PC-9 (cell line): ENCODE results near the gene COL4A5. TPM values are rescaled to one million over a fixed set of nuclear protein-coding genes. Genes with fewer than 3 reads are reported as not detected.

Experiments used
- BruUV-seq: library from RNA; stranded (reverse); fragments of 400-500 nt; replicated peaks from 2 replicates; lab custom pipeline; 2021; lab: Mats Ljungman, UMichigan
- CTCF ChIA-PET: fragments of 300-600 bp; sonication (Branson Sonifier 250); formaldehyde crosslinking; loops from one replicate; lab custom pipeline; 2022; ENCODE audit warnings: antibody characterized with exemption; lab: Charles Lee
- POLR2A ChIA-PET: fragments of 300-600 bp; sonication (Branson Sonifier 250); formaldehyde crosslinking; loops from one replicate; lab custom pipeline; 2022; ENCODE audit warnings: antibody characterized with exemption; ENCODE audit not compliant: unreplicated experiment; lab: Charles Lee
- DNase-seq, 2 experiments: peaks; one replicate each; pipeline versions ENCODE4 v3.0.0 to v3.0.0-alpha.2; 2015 to 2022; ENCODE audit warnings: mixed read lengths in 1 of 2
- H2AFZ ChIP-seq: fragments of 200-600 bp; sonication (generic); 2 replicates; pipeline ENCODE4 v1.8.1; 2017; ENCODE audit warnings: antibody characterized with exemption
- H3F3A ChIP-seq: fragments of 200-600 bp; sonication (generic); 2 replicates; pipeline ENCODE4 v1.8.1; 2017; ENCODE audit warnings: antibody characterized with exemption, mild to moderate bottlenecking, low read depth; ENCODE audit not compliant: insufficient read depth
- H3K27ac ChIP-seq: fragments of 200-600 bp; sonication (generic); 2 replicates; pipeline ENCODE4 v1.6.1; 2016; ENCODE audit warnings: mixed run types
- H3K27me3 ChIP-seq: fragments of 200-600 bp; sonication (generic); 2 replicates; pipeline ENCODE4 v1.6.1; 2016; ENCODE audit warnings: low read depth, mixed run types; ENCODE audit not compliant: insufficient read depth
- H3K36me3 ChIP-seq: fragments of 200-600 bp; sonication (generic); 2 replicates; pipeline ENCODE4 v1.6.1; 2016; ENCODE audit warnings: low read depth, mixed run types
- H3K4me1 ChIP-seq: fragments of 200-600 bp; sonication (generic); replicated peaks from 2 replicates; pipeline ENCODE4 v1.6.1; 2016; ENCODE audit warnings: mixed run types; ENCODE audit not compliant: insufficient read depth
- H3K4me2 ChIP-seq: fragments of 200-600 bp; sonication (generic); 2 replicates; pipeline ENCODE4 v1.6.1; 2017; ENCODE audit warnings: mixed run types
- H3K4me3 ChIP-seq: fragments of 200-600 bp; sonication (generic); 2 replicates; pipeline ENCODE4 v1.6.1; 2016; ENCODE audit warnings: mixed run types
- H3K79me2 ChIP-seq: fragments of 200-600 bp; sonication (generic); 2 replicates; pipeline ENCODE4 v1.6.1; 2017; ENCODE audit warnings: low read depth, mixed run types
- H3K9me2 ChIP-seq: fragments of 200-600 bp; sonication (generic); 2 replicates; pipeline ENCODE4 v1.8.1; 2017; ENCODE audit warnings: mild to moderate bottlenecking; ENCODE audit not compliant: insufficient read depth
- H3K9me3 ChIP-seq: fragments of 200-600 bp; sonication (generic); 2 replicates; pipeline ENCODE4 v1.8.1; 2016; ENCODE audit warnings: low read depth; ENCODE audit not compliant: insufficient read depth
- H4K20me1 ChIP-seq: fragments of 200-600 bp; sonication (generic); 2 replicates; pipeline ENCODE4 v1.8.1; 2017; ENCODE audit not compliant: insufficient read depth
- CTCF ChIP-seq: fragments of 200-600 bp; sonication (generic); conservative IDR thresholded peaks from 2 replicates; pipeline ENCODE4 v1.6.1; 2017; ENCODE audit warnings: mixed run types, antibody characterized with exemption, mild to moderate bottlenecking, moderate library complexity
- EZH2 ChIP-seq: fragments of 200-600 bp; sonication (generic); IDR thresholded peaks from 2 replicates; pipeline ENCODE4 v1.8.0; 2017; ENCODE audit warnings: antibody characterized with exemption, low read depth
- intact Hi-C: fragments of 100-400 bp; cut with micrococcal nuclease; formaldehyde crosslinking; loops from one replicate; pipeline ENCODE4 v1.10.0; 2022; ENCODE audit not compliant: unreplicated experiment
- total RNA-seq: library from RNA; stranded (reverse); gene quantifications from 2 replicates; pipeline ENCODE4 v1.2.3, GENCODE V29; 2021

Gene COL4A5
- total RNA-seq, 1 experiment from 2014 or later: 82.3 TPM

- no TSS peak for BruUV-seq
Observed at GRCh38 chrX:108640817-108641216, 201.2 kb downstream of the COL4A5 start.

GRCh38 chrX:108641589-108642272, 202.1 kb downstream of the COL4A5 start:
- ChIA-PET POLR2A (no interaction called here), CTCF (no interaction called here)
- Histone ChIP-seq H3K4me2 (no peak overlapping the region), H3K4me1 (no peaks in the 10 kb centered on the region), H3K36me3 (no peaks in the 10 kb centered on the region), H2AFZ (no peak overlapping the region), H4K20me1 (no peaks in the 10 kb centered on the region), H3K9me2 (no peaks in the 10 kb centered on the region), H3K27ac (0 out of 2 replicates have a peak overlapping the region, but pooled peaks have one; percentile 7), H3K9me3 (no peaks in the 10 kb centered on the region), H3F3A (no peaks in the 10 kb centered on the region), H3K79me2 (no peaks in the 10 kb centered on the region), H3K4me3 (no peak overlapping the region), H3K27me3 (no peaks in the 10 kb centered on the region)
- intact Hi-C loops: no loop called here
- TF ChIP-seq CTCF (no peak), EZH2 (no peak)
- no TSS peak for BruUV-seq
- DNase-seq: no peak

More at GRCh38 chrX:108640817-108641216, 201.2 kb downstream of the COL4A5 start:
- Histone ChIP-seq H3K4me1 (no peaks in the 10 kb centered on the region), H3K4me3 (no peak overlapping the region), H4K20me1 (no peaks in the 10 kb centered on the region), H3K79me2 (no peaks in the 10 kb centered on the region), H3F3A (no peaks in the 10 kb centered on the region), H3K9me2 (no peaks in the 10 kb centered on the region), H3K4me2 (no peak overlapping the region), H3K27ac (no peak overlapping the region), H3K27me3 (no peaks in the 10 kb centered on the region), H3K36me3 (peaks cover 6% of the 10 kb centered on the region; the same call in 1 of the 2 replicates), H2AFZ (no peak overlapping the region), H3K9me3 (no peaks in the 10 kb centered on the region)
- no peak for DNase-seq
- CTCF ChIA-PET: interaction anchor here (0.6 kb wide), 1 partner anchor 10 kb away, joined by 4 read pairs; no protein-coding TSS in a partner anchor
- TF ChIP-seq EZH2 (no peak), CTCF (no peak)
- POLR2A ChIA-PET: no interaction called here
- intact Hi-C loops: no loop called here

- Histone ChIP-seq H2AFZ (no peak overlapping the region), H3K9me3 (no peaks in the 10 kb centered on the region), H3K27ac (no peak overlapping the region), H3F3A (no peaks in the 10 kb centered on the region), H3K36me3 (no peaks in the 10 kb centered on the region), H3K27me3 (no peaks in the 10 kb centered on the region), H3K79me2 (no peaks in the 10 kb centered on the region), H3K4me3 (no peak overlapping the region), H3K4me2 (no peak overlapping the region), H3K4me1 (no peaks in the 10 kb centered on the region), H3K9me2 (no peaks in the 10 kb centered on the region), H4K20me1 (no peaks in the 10 kb centered on the region)
- DNase-seq: no peak
- no TSS peak for BruUV-seq
- intact Hi-C loops: no loop called here
- no peak for TF ChIP-seq CTCF
- no peak for TF ChIP-seq EZH2
- ChIA-PET POLR2A (no interaction called here), CTCF (no interaction called here)
Observed at GRCh38 chrX:108642273-108642628, 202.6 kb downstream of the COL4A5 start.
